ENCODE data around the gene OSCP1.

OSCP1 gene

DNA sequence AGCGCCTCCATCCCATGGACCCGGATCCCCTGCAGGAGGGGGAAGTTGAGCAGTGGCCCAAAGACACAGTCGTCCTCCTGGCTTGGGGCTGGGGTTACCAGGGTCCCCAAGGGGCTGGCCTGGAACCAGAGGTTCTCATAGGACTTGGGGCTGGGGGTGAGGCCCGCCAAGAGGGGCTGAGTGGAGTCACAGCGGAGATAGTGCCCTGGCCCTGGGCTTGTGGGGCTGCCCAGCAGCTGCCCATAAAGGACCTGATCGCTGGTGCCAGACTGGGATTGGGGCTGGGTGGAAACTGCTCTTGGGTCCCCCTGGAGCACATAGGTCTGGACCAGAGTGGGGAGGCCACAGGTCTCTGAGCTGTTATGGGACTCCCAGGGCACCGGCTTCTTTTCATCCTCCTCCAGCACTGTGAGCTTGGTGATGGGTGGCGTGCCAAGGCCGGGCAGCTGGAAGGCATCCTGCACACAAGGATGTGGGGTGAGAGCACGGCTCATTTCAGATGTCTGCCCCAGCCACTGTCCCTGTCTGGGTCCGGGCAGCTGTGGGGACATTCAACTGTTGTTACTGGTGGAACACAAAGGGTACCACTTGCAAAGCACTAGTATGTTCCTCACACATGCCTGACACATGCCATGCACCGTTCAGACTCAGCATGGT is 16.2 kb upstream of the OSCP1 start:
- no peak overlapping the region for H3K4me3 ChIP-seq (ENCODE audit: control insufficient read depth, low read depth, low read length)
- no peak for DNase-seq (ENCODE audit: low read depth)
- TF ChIP-seq, protein P1, sequence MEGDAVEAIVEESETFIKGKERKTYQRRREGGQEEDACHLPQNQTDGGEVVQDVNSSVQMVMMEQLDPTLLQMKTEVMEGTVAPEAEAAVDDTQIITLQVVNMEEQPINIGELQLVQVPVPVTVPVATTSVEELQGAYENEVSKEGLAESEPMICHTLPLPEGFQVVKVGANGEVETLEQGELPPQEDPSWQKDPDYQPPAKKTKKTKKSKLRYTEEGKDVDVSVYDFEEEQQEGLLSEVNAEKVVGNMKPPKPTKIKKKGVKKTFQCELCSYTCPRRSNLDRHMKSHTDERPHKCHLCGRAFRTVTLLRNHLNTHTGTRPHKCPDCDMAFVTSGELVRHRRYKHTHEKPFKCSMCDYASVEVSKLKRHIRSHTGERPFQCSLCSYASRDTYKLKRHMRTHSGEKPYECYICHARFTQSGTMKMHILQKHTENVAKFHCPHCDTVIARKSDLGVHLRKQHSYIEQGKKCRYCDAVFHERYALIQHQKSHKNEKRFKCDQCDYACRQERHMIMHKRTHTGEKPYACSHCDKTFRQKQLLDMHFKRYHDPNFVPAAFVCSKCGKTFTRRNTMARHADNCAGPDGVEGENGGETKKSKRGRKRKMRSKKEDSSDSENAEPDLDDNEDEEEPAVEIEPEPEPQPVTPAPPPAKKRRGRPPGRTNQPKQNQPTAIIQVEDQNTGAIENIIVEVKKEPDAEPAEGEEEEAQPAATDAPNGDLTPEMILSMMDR (IDR thresholded peaks at IDR 0.05; ENCODE audit: control insufficient read depth, insufficient read depth, low read depth, low read length, missing control alignments), result no peak

DNA sequence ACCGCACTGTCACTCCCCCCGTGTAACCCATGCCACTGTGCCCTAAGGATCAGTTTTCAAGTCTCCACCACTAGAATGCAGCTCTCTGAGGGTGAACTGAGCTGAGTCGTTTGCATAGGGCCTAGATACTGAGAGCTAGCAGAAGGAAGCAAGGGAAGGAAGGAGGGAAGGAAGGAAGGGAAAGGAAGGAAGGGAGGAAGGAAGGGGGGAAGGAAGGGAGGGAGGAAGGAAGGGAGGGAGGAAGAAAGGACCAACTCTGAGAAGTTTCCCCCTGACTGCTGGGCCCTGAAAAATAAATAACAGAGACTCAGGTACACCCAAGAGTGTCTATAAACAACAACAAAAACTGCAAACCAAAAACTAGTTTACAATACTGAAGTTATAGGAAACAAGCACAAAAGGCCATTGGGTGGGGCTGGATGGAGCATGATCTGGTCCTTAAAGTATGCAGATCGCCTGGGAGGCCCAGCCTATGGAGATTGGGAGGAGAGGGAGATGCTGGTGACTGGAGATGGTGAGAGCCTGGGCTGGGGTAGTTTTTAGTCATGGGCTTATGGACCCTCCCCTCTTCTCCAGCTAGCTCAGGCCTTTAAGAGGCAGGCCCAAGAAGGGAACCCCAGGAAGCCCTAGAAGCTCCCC is 15.6 kb upstream of the OSCP1 start:
- no peak overlapping the region for H3K4me3 ChIP-seq (ENCODE audit: control insufficient read depth, low read depth, low read length)
- DNase-seq (ENCODE audit: low read depth), result no peak
- TF ChIP-seq, protein P1 (IDR thresholded peaks at IDR 0.05; ENCODE audit: control insufficient read depth, insufficient read depth, low read depth, low read length, missing control alignments), result no peak

DNA sequence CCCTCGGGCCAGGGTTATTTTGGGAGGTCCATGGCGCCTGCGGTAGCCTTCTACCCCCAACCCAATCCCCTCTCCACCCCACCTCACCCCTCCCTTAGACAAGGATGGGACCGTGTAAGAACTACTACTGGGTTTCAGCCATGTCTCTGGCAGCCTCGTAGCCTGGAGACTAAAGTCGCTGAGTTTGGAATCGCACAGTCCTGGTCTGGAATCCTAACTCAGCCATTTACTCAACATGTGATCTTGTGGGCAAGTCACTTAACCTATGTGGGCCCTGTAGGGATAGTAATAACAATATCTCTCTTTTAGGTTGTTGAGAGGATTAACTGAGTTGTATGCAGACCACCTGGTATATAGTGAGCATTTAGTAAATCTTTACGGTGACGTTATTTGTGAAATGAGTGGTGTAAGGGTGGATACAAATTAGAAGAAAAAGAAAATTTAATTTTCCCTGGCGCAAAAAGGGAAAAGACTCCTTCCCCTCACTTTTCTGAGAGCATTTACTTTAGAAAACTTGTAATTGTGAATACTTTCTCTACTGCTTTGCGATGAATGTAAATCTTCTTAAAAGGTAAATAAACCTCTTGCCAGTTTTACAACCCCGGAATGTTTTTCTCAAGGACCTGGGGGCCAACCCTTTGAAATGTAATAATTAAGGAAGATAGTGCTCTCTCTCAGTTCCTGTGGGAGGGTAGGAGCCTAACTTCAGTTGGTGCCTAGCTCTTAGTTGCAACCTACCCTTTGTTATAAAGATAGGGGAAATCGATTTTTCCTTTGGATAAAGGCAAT is 14.5 kb upstream of the OSCP1 start:
- TF ChIP-seq, protein P1 (IDR thresholded peaks at IDR 0.05; ENCODE audit: control insufficient read depth, insufficient read depth, low read depth, low read length, missing control alignments), result no peak
- no peak for DNase-seq (ENCODE audit: low read depth)

DNA sequence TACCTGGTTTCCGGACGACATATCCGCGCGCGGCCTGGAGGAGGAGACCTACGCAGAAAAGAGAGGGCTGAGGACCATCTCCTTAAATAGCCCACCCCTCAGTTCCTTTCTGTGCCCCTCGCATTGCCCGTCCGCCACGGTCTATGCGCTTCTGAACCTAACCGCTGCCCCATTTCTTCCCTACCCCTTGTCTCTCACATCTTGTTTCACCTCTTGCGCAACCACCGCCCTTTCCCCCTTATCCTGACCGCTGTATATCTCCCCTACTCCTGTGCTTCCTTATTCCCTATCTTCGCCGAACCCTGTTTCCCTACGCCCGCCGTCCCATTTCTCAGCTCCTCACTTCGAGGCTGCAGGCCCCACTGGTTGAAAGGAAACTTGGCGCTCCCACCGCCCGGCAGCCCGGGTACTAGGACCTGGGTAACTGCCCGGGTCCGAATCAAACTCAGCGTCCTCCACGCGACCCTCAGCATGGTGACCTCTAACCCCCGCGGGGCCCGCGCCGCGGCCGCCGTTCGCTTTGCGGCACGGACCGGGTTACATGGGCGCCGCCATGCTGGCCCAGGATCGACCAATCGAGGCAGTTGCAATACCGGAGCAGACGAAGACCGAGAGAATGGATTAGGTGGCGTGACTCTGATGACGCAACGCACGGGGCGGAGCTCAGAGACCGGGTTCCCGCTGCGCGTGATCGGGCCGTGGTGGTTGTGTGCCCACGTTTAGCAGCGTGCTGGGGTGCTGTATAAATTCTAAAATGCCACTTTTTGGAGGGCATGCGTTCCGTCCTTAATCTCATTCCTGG is 13.8 kb upstream of the OSCP1 start, which contains the start of gene MRPS15:
TSS of gene MRPS15 (minus strand) at position 582 of the 802 bp plus-strand sequence. CDS start at position 473, 109 bp downstream.
- TF ChIP-seq, protein P1 (IDR thresholded peaks at IDR 0.05; ENCODE audit: control insufficient read depth, insufficient read depth, low read depth, low read length, missing control alignments), result no peak
- DNase-seq (ENCODE audit: low read depth), result peak; percentile 75

More for the DNA sequence above, 14.5 kb upstream of the OSCP1 start:
- peak overlapping the region; percentile 68 for H3K4me3 ChIP-seq (ENCODE audit: control insufficient read depth, low read depth, low read length)

DNA sequence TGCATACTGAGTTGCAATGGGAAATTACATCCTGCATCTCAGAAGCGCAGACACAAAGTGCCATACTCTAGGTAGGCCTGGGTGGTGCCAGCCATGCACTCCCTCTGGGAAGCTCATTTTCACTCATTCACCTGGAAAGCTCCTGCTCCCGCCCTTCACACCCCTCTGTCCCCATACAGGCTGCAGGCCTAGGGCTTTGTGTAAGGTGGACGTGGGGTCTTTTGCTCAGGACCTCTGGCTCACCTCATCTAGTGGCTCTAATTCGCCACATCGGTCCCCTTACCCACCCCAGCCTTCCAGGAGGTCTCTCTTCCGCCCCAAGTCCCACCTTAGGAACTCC is 13.2 kb upstream of the OSCP1 start:
- TF ChIP-seq, protein P1 (IDR thresholded peaks at IDR 0.05; ENCODE audit: control insufficient read depth, insufficient read depth, low read depth, low read length, missing control alignments), result no peak
- peak overlapping the region; percentile 68 for H3K4me3 ChIP-seq (ENCODE audit: control insufficient read depth, low read depth, low read length)
- DNase-seq (ENCODE audit: low read depth), result no peak

More for the DNA sequence above, 13.8 kb upstream of the OSCP1 start, which contains the start of gene MRPS15:
- H3K4me3 ChIP-seq (ENCODE audit: control insufficient read depth, low read depth, low read length), result peak within 1 kb of the TSS; percentile 68

DNA sequence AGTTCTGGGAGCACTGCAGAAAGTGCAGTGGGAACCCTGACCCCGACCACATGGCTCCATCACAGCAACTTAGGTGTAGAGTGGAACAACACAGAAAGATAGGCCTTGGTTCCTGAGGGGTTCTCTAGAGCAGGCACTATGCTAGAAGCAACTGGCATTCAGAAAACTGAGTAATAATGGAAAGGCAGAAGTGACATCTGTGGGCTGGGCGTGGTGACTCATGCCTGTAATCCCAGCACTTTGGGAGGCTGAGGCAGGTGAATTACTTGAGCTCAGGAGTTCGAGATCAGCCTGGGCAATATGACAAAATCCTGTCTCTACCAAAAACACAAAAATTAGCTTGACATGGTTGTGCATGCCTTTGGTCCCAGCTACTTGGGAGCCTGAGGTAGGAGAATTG is 8.7 kb upstream of the OSCP1 start:
- TF ChIP-seq, protein P1 (IDR thresholded peaks at IDR 0.05; ENCODE audit: control insufficient read depth, insufficient read depth, low read depth, low read length, missing control alignments), result no peak
- no peak overlapping the region for H3K4me3 ChIP-seq (ENCODE audit: control insufficient read depth, low read depth, low read length)
- DNase-seq (ENCODE audit: low read depth), result no peak

Data from AG09309 (cell line).